ENCODE data around the gene L3MBTL4.

GRCh38 chr18:6323319-6323889, 91.3 kb downstream of the L3MBTL4 start:
- no peak for TF ChIP-seq POLR2AphosphoS5 (IDR thresholded peaks at IDR 0.05; ENCODE audit: low read depth, low read length)
- no peak for TF ChIP-seq POLR2A (IDR thresholded peaks at IDR 0.05; ENCODE audit: low read depth, low read length)

Data from GM12892 (cell line).